Measurements from ENCODE around the gene LRP1B.
"Not testable (repeated sequence)": the region's sequence is repeated elsewhere in the genome, so short reads cannot be mapped to it uniquely, and the experiment has no call there.

The LRP1B gene

GRCh38 chr2:141199711-141200110 is 931.1 kb downstream of the LRP1B start:
- no peak for TF ChIP-seq CTCF (IDR thresholded peaks at IDR 0.05; ENCODE audit: insufficient read depth, low read depth, low read length, missing control alignments)
- H3K4me3 ChIP-seq (ENCODE audit: low read depth, low read length), result no peak overlapping the region
- DNase-seq (ENCODE audit: low read depth), result no peak

- no peak overlapping the region for H3K4me3 ChIP-seq (ENCODE audit: low read depth, low read length)
- no peak for TF ChIP-seq CTCF (IDR thresholded peaks at IDR 0.05; ENCODE audit: insufficient read depth, low read depth, low read length, missing control alignments)
- no peak for DNase-seq (ENCODE audit: low read depth)
Observed at GRCh38 chr2:141195087-141195486, 935.7 kb downstream of the LRP1B start.

- no peak overlapping the region for H3K4me3 ChIP-seq (ENCODE audit: low read depth, low read length)
- no peak for DNase-seq (ENCODE audit: low read depth)
- no peak for TF ChIP-seq CTCF (IDR thresholded peaks at IDR 0.05; ENCODE audit: insufficient read depth, low read depth, low read length, missing control alignments)
Observed at GRCh38 chr2:141187075-141187439, 943.8 kb downstream of the LRP1B start.

GRCh38 chr2:141186413-141187074 is 944.3 kb downstream of the LRP1B start:
- H3K4me3 ChIP-seq (ENCODE audit: low read depth, low read length), result no peak overlapping the region
- no peak for DNase-seq (ENCODE audit: low read depth)
- no peak for TF ChIP-seq CTCF (IDR thresholded peaks at IDR 0.05; ENCODE audit: insufficient read depth, low read depth, low read length, missing control alignments)

GRCh38 chr2:141182246-141182645 is 948.6 kb downstream of the LRP1B start:
- H3K4me3 ChIP-seq (ENCODE audit: low read depth, low read length), result no peak overlapping the region
- no peak for TF ChIP-seq CTCF (IDR thresholded peaks at IDR 0.05; ENCODE audit: insufficient read depth, low read depth, low read length, missing control alignments)
- no peak for DNase-seq (ENCODE audit: low read depth)

GRCh38 chr2:141169117-141169516 is 961.7 kb downstream of the LRP1B start:
- not testable (repeated sequence) for H3K4me3 ChIP-seq (ENCODE audit: low read depth, low read length); DNase-seq (ENCODE audit: low read depth)

- TF ChIP-seq CTCF (IDR thresholded peaks at IDR 0.05; ENCODE audit: insufficient read depth, low read depth, low read length, missing control alignments), result no peak
- no peak overlapping the region for H3K4me3 ChIP-seq (ENCODE audit: low read depth, low read length)
- DNase-seq (ENCODE audit: low read depth), result no peak
Observed at GRCh38 chr2:141162314-141162713, 968.5 kb downstream of the LRP1B start.
